ENCODE measurements around the gene MALSU1. TPM values are rescaled to one million over a fixed set of nuclear protein-coding genes. Genes with fewer than 3 reads are reported as not detected.

MALSU1 gene
- 44.8 TPM for total RNA-seq

DNA sequence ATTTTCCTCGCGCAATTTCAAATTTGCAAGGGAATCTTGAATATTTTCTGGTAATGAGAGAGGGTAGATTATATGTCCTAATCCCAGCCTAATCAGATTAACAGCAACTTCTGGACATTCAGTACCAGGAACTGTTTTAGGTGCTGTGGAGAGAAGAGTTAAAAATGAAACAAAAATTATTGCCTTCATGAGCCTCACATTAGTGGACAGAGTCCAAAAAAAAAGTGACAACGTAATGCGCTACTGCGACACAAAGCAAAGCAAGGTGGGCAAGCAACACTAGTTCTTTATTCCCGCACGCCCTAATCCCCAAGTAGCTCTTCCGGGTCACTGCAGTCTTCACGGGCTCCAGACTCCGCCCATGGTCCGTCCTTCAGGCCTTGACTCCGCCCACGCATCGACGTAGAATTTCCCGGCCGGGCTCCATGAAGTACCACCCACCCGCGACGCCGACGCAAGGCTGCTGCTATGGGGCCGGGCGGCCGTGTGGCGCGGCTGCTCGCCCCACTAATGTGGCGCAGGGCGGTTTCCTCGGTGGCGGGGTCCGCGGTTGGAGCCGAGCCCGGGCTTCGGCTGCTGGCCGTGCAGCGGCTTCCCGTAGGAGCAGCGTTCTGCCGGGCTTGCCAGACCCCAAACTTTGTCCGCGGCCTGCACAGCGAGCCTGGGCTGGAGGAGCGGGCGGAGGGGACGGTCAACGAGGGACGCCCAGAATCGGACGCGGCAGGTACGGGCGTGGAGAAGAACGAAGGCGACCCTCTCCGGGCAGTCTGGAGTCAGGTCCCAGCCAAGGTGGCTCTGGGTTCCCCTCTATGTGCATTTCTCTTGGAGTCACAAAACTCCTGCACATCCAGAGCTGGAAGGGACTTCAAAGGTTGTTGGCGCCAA, at the start of gene MALSU1:
Gene MALSU1, plus strand, starts transcription at position 455 of the 885 bp plus-strand sequence. Its CDS starts 14 bp downstream, at position 469.

Other genes with a start within 250 kb of the MALSU1 start
- 119 TPM for gene KLHL7, start 193.6 kb upstream of the MALSU1 start, total RNA-seq
- gene NUP42, start 117.3 kb upstream of the MALSU1 start, total RNA-seq: 46.0 TPM
- 110 TPM for gene GPNMB, start 52.6 kb upstream of the MALSU1 start, total RNA-seq
- 37.9 TPM for gene IGF2BP3, start 171.2 kb downstream of the MALSU1 start, total RNA-seq
- gene TRA2A, start 232.6 kb downstream of the MALSU1 start, total RNA-seq: 112 TPM